ENCODE data around the gene ZNF621. TPM values are rescaled to one million over a fixed set of nuclear protein-coding genes. Genes with fewer than 3 reads are reported as not detected.

ZNF621 gene
- total and polyA plus RNA-seq, 9 of the 15 experiments (the other 6 are each of a cell fraction or from before 2014, with no cell fraction given), result 4.7 to 28.9 (median 20.6) TPM

DNA sequence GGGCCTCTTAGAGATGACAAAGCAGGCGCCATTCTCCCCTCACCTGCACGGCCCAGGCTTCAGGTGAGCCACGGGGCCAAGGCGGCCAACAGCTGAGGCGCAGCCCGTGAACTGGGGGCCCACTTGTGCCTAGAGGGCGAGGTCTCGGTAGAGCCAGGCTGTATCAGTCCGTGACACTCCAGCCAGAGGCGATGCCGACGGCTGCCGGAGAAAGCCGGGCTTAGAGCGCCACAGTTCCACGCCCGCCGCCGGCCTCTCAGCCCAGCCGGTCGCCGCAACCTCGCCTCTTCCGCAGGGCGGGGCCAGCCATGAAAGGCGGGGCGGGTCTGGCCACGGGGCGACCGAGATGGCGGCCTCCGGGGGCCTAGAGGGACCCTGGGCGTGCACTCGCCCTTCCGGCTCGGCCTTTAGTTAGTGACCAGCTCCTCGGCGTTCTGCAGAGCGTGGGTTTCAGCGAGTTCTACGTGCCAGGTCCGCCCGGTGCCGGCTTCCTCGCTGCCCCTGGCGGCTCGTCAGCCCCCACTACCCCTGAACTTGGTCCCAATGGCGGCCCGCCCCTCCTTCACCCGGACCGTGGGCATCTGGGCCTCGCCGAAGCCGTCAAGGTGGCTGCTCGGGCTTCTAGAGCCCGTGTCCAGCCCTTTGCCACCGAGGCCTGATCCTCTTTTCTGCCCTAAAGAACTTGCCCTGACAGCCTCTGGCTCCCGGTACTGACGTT is at the start of gene ZNF621 (continued):
- TF ChIP-seq, protein P1, sequence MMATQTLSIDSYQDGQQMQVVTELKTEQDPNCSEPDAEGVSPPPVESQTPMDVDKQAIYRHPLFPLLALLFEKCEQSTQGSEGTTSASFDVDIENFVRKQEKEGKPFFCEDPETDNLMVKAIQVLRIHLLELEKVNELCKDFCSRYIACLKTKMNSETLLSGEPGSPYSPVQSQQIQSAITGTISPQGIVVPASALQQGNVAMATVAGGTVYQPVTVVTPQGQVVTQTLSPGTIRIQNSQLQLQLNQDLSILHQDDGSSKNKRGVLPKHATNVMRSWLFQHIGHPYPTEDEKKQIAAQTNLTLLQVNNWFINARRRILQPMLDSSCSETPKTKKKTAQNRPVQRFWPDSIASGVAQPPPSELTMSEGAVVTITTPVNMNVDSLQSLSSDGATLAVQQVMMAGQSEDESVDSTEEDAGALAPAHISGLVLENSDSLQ (IDR thresholded peaks at IDR 0.05), result no peak
- TF ChIP-seq, protein P2, sequence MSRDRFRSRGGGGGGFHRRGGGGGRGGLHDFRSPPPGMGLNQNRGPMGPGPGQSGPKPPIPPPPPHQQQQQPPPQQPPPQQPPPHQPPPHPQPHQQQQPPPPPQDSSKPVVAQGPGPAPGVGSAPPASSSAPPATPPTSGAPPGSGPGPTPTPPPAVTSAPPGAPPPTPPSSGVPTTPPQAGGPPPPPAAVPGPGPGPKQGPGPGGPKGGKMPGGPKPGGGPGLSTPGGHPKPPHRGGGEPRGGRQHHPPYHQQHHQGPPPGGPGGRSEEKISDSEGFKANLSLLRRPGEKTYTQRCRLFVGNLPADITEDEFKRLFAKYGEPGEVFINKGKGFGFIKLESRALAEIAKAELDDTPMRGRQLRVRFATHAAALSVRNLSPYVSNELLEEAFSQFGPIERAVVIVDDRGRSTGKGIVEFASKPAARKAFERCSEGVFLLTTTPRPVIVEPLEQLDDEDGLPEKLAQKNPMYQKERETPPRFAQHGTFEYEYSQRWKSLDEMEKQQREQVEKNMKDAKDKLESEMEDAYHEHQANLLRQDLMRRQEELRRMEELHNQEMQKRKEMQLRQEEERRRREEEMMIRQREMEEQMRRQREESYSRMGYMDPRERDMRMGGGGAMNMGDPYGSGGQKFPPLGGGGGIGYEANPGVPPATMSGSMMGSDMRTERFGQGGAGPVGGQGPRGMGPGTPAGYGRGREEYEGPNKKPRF (IDR thresholded peaks at IDR 0.05; ENCODE audit: low read depth, low read length), result no peak
- TF ChIP-seq ZBTB17 (CRISPR knock-in tag; IDR thresholded peaks at IDR 0.05), result peak; percentile 60
- TF ChIP-seq, protein P3, sequence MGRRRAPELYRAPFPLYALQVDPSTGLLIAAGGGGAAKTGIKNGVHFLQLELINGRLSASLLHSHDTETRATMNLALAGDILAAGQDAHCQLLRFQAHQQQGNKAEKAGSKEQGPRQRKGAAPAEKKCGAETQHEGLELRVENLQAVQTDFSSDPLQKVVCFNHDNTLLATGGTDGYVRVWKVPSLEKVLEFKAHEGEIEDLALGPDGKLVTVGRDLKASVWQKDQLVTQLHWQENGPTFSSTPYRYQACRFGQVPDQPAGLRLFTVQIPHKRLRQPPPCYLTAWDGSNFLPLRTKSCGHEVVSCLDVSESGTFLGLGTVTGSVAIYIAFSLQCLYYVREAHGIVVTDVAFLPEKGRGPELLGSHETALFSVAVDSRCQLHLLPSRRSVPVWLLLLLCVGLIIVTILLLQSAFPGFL (CRISPR knock-in tag; IDR thresholded peaks at IDR 0.05), result no peak
- no peak for TF ChIP-seq TSC22D4 (tag; IDR thresholded peaks at IDR 0.05)
- TF ChIP-seq XRCC4 (IDR thresholded peaks at IDR 0.05; ENCODE audit: extremely low read depth, insufficient read depth, insufficient read length), result no peak
- TF ChIP-seq, protein P4, sequence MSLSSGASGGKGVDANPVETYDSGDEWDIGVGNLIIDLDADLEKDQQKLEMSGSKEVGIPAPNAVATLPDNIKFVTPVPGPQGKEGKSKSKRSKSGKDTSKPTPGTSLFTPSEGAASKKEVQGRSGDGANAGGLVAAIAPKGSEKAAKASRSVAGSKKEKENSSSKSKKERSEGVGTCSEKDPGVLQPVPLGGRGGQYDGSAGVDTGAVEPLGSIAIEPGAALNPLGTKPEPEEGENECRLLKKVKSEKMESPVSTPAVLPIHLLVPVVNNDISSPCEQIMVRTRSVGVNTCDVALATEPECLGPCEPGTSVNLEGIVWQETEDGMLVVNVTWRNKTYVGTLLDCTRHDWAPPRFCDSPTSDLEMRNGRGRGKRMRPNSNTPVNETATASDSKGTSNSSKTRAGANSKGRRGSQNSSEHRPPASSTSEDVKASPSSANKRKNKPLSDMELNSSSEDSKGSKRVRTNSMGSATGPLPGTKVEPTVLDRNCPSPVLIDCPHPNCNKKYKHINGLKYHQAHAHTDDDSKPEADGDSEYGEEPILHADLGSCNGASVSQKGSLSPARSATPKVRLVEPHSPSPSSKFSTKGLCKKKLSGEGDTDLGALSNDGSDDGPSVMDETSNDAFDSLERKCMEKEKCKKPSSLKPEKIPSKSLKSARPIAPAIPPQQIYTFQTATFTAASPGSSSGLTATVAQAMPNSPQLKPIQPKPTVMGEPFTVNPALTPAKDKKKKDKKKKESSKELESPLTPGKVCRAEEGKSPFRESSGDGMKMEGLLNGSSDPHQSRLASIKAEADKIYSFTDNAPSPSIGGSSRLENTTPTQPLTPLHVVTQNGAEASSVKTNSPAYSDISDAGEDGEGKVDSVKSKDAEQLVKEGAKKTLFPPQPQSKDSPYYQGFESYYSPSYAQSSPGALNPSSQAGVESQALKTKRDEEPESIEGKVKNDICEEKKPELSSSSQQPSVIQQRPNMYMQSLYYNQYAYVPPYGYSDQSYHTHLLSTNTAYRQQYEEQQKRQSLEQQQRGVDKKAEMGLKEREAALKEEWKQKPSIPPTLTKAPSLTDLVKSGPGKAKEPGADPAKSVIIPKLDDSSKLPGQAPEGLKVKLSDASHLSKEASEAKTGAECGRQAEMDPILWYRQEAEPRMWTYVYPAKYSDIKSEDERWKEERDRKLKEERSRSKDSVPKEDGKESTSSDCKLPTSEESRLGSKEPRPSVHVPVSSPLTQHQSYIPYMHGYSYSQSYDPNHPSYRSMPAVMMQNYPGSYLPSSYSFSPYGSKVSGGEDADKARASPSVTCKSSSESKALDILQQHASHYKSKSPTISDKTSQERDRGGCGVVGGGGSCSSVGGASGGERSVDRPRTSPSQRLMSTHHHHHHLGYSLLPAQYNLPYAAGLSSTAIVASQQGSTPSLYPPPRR (CRISPR knock-in tag; IDR thresholded peaks at IDR 0.05; ENCODE audit: borderline replicate concordance), result peak; percentile 84; the same call in 1 of the 2 replicates
- TF ChIP-seq, protein P5, sequence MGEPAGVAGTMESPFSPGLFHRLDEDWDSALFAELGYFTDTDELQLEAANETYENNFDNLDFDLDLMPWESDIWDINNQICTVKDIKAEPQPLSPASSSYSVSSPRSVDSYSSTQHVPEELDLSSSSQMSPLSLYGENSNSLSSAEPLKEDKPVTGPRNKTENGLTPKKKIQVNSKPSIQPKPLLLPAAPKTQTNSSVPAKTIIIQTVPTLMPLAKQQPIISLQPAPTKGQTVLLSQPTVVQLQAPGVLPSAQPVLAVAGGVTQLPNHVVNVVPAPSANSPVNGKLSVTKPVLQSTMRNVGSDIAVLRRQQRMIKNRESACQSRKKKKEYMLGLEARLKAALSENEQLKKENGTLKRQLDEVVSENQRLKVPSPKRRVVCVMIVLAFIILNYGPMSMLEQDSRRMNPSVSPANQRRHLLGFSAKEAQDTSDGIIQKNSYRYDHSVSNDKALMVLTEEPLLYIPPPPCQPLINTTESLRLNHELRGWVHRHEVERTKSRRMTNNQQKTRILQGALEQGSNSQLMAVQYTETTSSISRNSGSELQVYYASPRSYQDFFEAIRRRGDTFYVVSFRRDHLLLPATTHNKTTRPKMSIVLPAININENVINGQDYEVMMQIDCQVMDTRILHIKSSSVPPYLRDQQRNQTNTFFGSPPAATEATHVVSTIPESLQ (CRISPR knock-in tag; IDR thresholded peaks at IDR 0.05), result peak; percentile 93
- TF ChIP-seq, protein P6, sequence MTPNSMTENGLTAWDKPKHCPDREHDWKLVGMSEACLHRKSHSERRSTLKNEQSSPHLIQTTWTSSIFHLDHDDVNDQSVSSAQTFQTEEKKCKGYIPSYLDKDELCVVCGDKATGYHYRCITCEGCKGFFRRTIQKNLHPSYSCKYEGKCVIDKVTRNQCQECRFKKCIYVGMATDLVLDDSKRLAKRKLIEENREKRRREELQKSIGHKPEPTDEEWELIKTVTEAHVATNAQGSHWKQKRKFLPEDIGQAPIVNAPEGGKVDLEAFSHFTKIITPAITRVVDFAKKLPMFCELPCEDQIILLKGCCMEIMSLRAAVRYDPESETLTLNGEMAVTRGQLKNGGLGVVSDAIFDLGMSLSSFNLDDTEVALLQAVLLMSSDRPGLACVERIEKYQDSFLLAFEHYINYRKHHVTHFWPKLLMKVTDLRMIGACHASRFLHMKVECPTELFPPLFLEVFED (CRISPR knock-in tag; conservative IDR thresholded peaks at IDR 0.05), result 0 out of 2 replicates have a peak, but pooled peaks have one; percentile 61
- TF ChIP-seq FOXJ3 (CRISPR knock-in tag; IDR thresholded peaks at IDR 0.05), result no peak
- TF ChIP-seq SMAD3 (CRISPR knock-in tag; conservative IDR thresholded peaks at IDR 0.05), result no peak
- no peak for TF ChIP-seq RFX5 (IDR thresholded peaks at IDR 0.05; ENCODE audit: low read depth, low read length)
- no peak for TF ChIP-seq NR2F6 (CRISPR knock-in tag; IDR thresholded peaks at IDR 0.05)
- TF ChIP-seq PTRF (tag; IDR thresholded peaks at IDR 0.05), result no peak
